ENCODE measurements around the gene LCNL1. TPM values are rescaled to one million over a fixed set of nuclear protein-coding genes. Genes with fewer than 3 reads are reported as not detected.

Gene LCNL1
- total RNA-seq, 1 donor from 2014 or later: 1.9 TPM

DNA sequence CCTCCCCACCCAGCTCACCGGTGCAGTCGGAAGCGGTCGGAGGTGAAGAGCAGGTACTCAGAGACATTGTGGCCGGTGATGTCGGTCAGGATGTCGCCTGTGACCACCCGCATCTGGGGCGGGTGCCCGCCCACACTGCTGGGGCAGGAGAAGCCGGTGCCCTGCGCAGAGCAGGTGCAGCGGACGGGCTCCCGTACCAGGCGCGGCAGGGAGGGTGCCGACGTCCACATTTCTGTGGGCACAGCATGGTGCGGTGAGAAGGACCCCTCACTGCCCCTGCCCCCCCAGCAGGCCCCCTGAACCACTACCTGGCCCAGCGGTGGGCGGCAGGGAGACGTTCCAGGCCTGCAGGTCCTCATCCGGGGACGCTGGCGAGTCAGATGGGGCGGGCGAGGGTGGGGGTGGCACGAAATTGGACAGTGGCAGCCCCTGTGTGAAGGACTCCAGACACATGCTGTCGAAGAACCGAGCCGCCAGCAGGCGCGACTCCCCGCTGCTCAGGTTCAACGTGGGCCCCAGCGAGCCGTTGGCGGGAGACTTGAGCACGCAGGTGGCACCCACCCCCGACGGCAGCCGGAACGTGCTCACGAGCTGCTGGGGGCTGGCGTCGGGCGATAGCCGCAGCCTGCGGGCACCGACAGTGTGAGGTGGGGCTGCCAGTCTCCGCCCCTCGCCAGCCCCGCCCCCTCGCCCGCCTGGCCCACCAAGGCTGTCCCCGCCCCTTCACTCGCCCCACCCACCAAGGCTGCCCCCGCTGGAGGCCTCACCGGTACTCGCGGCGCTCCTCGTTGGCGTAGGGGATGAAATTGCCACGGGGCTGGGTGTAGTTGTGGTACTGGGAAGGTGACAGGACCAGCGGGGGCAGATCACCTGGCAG lies 30.1 kb downstream of the LCNL1 start:
- Histone ChIP-seq H3K9me3 (no peaks in the 10 kb centered on the region), H3K4me3 (no peak overlapping the region), H3K36me3 (peaks cover 48% of the 10 kb centered on the region), H3K27ac (no peak overlapping the region), H3K27me3 (ENCODE audit: low read depth) (no peaks in the 10 kb centered on the region), H3K4me1 (no peaks in the 10 kb centered on the region)
- DNase-seq (no peak), ATAC-seq (no peak)
- intact Hi-C loops (cut with DNase I): no loop called here
- TF ChIP-seq, protein P1, sequence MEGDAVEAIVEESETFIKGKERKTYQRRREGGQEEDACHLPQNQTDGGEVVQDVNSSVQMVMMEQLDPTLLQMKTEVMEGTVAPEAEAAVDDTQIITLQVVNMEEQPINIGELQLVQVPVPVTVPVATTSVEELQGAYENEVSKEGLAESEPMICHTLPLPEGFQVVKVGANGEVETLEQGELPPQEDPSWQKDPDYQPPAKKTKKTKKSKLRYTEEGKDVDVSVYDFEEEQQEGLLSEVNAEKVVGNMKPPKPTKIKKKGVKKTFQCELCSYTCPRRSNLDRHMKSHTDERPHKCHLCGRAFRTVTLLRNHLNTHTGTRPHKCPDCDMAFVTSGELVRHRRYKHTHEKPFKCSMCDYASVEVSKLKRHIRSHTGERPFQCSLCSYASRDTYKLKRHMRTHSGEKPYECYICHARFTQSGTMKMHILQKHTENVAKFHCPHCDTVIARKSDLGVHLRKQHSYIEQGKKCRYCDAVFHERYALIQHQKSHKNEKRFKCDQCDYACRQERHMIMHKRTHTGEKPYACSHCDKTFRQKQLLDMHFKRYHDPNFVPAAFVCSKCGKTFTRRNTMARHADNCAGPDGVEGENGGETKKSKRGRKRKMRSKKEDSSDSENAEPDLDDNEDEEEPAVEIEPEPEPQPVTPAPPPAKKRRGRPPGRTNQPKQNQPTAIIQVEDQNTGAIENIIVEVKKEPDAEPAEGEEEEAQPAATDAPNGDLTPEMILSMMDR (IDR thresholded peaks at IDR 0.05): no peak

DNA sequence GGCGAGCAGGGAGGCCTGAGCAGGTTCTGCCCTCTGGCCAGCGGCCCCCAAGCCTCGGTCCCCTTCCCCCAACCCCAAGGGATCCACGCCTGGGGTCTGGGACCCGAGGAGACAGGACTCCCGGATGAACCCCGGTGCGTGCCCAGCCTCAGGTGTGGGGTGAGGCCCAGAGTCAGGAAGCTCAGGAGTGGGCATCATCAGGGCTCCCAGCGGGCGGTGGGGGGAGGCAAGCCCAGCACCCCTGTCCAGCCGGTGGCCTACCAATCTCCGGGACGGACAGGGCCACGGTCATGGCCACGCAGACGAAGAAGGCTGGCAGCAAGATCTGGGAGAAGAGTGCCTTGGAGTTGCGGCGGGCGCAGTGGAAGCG lies 30.8 kb downstream of the LCNL1 start:
- no peak overlapping the region for H3K4me3 ChIP-seq
- no peak overlapping the region for H3K27ac ChIP-seq
- TF ChIP-seq, protein P1 (IDR thresholded peaks at IDR 0.05): no peak
- intact Hi-C loops (cut with DNase I): no loop called here
- no peaks in the 10 kb centered on the region for H3K4me1 ChIP-seq
- no peaks in the 10 kb centered on the region for H3K9me3 ChIP-seq
- peaks cover 50% of the 10 kb centered on the region for H3K36me3 ChIP-seq
- no peak for ATAC-seq
- no peak for DNase-seq
- H3K27me3 ChIP-seq (ENCODE audit: low read depth): no peaks in the 10 kb centered on the region

DNA sequence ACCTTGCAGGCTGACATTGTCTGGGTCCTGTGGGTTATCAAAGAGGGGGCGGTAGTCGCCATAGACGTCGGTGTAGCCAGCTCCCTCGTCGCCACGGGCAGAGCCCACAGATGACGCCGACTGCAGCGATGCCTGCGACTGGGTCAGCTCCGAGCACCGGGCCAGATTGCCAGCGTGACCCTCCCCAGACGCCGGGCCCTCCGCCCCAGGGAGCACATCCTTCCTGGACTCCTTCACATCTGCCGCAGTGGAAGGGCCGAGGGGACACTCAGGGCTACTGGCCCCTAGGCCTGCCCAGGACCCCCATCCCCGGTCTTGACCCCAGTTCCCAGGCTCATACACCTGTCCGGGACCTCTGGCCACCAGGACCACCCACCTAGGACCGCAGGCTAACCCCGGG lies 31.4 kb downstream of the LCNL1 start:
- Histone ChIP-seq H3K4me1 (no peaks in the 10 kb centered on the region), H3K9me3 (no peaks in the 10 kb centered on the region), H3K4me3 (no peak overlapping the region), H3K27ac (no peak overlapping the region), H3K27me3 (ENCODE audit: low read depth) (no peaks in the 10 kb centered on the region), H3K36me3 (peaks cover 50% of the 10 kb centered on the region)
- DNase-seq (no peak), ATAC-seq (no peak)
- TF ChIP-seq, protein P1 (IDR thresholded peaks at IDR 0.05): no peak
- intact Hi-C loops (cut with DNase I): no loop called here

DNA sequence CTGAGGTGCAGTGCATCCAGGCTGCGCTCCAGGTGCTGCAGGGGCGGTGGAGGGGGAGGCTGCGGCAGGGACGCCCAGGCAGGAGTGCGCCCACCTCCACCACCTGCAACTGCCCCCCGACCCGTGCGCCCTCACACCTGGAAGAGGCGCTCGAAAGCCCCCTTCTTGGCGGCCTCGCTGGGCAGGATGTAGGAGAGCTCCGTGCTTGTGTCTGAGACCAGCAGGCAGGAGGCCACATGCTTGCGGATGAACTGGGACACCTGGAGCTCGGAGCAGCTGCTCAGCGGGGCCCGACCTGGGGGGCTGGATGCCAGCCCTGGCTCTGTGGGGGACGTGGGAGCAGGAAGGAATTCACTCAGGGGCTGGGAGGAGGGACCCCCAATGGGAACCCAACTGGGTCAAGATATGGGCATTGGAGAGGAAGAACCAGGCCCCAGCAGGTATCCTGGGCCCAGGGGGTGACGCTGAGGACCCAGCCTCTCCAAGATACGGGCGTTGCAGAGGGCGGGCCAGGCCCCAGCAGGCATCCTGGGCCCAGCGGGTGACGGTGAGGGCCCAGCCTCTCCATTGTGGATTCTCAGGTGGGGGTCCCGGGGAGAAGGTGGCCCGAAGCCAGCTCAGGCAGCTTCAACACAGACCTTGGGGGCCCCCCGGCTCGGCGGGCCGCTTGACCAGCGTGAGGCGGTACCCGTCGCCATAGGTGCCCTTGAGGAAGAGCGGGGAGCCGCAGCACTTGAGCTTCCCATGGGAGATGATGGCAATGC lies 32.2 kb downstream of the LCNL1 start:
- H3K36me3 ChIP-seq: peaks cover 45% of the 10 kb centered on the region
- H3K9me3 ChIP-seq: no peaks in the 10 kb centered on the region
- H3K4me1 ChIP-seq: no peaks in the 10 kb centered on the region
- intact Hi-C loops (cut with DNase I): no loop called here
- no peak overlapping the region for H3K27ac ChIP-seq
- DNase-seq: no peak
- H3K27me3 ChIP-seq (ENCODE audit: low read depth): no peaks in the 10 kb centered on the region
- ATAC-seq: no peak
- TF ChIP-seq, protein P1 (IDR thresholded peaks at IDR 0.05): no peak
- H3K4me3 ChIP-seq: no peak overlapping the region

DNA sequence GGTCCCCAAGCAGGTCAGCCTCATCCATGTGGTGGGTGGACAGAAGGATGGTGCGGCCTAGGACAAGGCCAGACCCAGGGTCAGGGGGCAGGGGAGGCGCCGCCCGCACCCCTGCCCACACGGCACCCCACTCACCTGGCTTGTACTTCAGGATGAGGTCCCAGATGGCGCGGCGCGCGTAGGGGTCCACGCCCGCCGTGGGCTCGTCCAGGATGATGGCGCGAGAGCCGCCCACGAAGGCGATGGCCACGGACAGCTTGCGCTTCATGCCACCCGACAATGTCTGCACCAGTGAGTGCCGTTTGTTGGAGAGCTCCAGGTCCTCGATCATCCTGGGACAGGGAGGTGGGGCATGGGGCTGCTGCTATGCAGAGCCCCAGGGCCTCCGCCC lies 32.7 kb downstream of the LCNL1 start:
- ATAC-seq (no peak), DNase-seq (no peak)
- TF ChIP-seq, protein P1 (IDR thresholded peaks at IDR 0.05): no peak
- Histone ChIP-seq H3K27ac (no peak overlapping the region), H3K4me3 (no peak overlapping the region), H3K36me3 (peaks cover 43% of the 10 kb centered on the region), H3K4me1 (no peaks in the 10 kb centered on the region), H3K9me3 (no peaks in the 10 kb centered on the region), H3K27me3 (ENCODE audit: low read depth) (no peaks in the 10 kb centered on the region)
- intact Hi-C loops (cut with DNase I): no loop called here

Data from lower lobe of right lung (tissue), 2 donors.